IgD-negative memory B cell (primary cell): ENCODE data around the gene SNX24. TPM values are rescaled to one million over a fixed set of nuclear protein-coding genes. Genes with fewer than 3 reads are reported as not detected.

Experiments
- H3K27ac Mint-ChIP-seq, 3 donors: one replicate each; pipeline ENCODE4 v1.8.0; 2020 to 2022; ENCODE audit warnings: mild to moderate bottlenecking in 3 of 3, mixed read lengths in 3 of 3, moderate library complexity in 1 of 3
- H3K27me3 Mint-ChIP-seq: one replicate; pipeline ENCODE4 v1.8.0; 2021; ENCODE audit warnings: mixed read lengths
- H3K36me3 Mint-ChIP-seq: one replicate; pipeline ENCODE4 v1.8.0; 2020; ENCODE audit warnings: mild to moderate bottlenecking, mixed read lengths
- H3K4me1 Mint-ChIP-seq, 3 donors: one replicate each; pipeline ENCODE4 v1.8.0; 2020 to 2022; ENCODE audit warnings: mixed read lengths in 3 of 3, mild to moderate bottlenecking in 1 of 3
- H3K4me3 Mint-ChIP-seq, 4 donors: one replicate each; pipeline ENCODE4 v1.8.0; 2020 to 2022; ENCODE audit warnings: mild to moderate bottlenecking in 4 of 4, mixed read lengths in 4 of 4, moderate library complexity in 3 of 4
- H3K9me3 Mint-ChIP-seq, 3 donors: one replicate each; pipeline ENCODE4 v1.8.0; 2020 to 2021; ENCODE audit warnings: mixed read lengths in 3 of 3, mild to moderate bottlenecking in 1 of 3
- polyA plus RNA-seq: library from polyadenylated mRNA; unstranded; fragments of 300-500 nt; fragmentation: Illumina TruSeq; gene quantifications from one replicate; pipeline ENCODE4 v1.2.3, GENCODE V29; 2021

The SNX24 gene
- polyA plus RNA-seq = 2.5 TPM

- Mint-ChIP-seq H3K4me3 (peak within 1 kb of the TSS; percentile 86 to 98 (median 96)), H3K36me3 (peaks cover 2% of the 10 kb centered on the region), H3K4me1 (peaks cover 30 to 39% (median 34%) of the 10 kb centered on the region in 3 donors), H3K27me3 (no peaks in the 10 kb centered on the region), H3K9me3 (peaks cover 0 to 1% (median 0%) of the 10 kb centered on the region in 3 donors), H3K27ac (peak within 1 kb of the TSS; percentile 78 to 95 (median 88))
Observed at GRCh38 chr5:122845229-122846050, at the start of gene SNX24. TSS of gene SNX24 (plus strand) at chr5:122845613. CDS start at chr5:122845634, 21 bp downstream.

- H3K4me3 Mint-ChIP-seq = no peak overlapping the region
- no peak overlapping the region for H3K27ac Mint-ChIP-seq
- no peaks in the 10 kb centered on the region for H3K27me3 Mint-ChIP-seq
- no peaks in the 10 kb centered on the region for H3K9me3 Mint-ChIP-seq
- H3K36me3 Mint-ChIP-seq = peaks cover 11% of the 10 kb centered on the region
- H3K4me1 Mint-ChIP-seq = peaks cover 0 to 10% (median 3%) of the 10 kb centered on the region in 3 donors
Observed at GRCh38 chr5:122805481-122805880, 39.9 kb upstream of the SNX24 start.

- Mint-ChIP-seq H3K36me3 (peaks cover 7% of the 10 kb centered on the region), H3K9me3 (no peaks in the 10 kb centered on the region), H3K27ac (no peak overlapping the region), H3K4me3 (no peak overlapping the region), H3K27me3 (no peaks in the 10 kb centered on the region), H3K4me1 (peaks cover 0 to 4% (median 3%) of the 10 kb centered on the region in 3 donors)
Observed at GRCh38 chr5:122810405-122810804, 35.0 kb upstream of the SNX24 start.

GRCh38 chr5:122815218-122815767 lies 30.1 kb upstream of the SNX24 start:
- no peak overlapping the region for H3K4me3 Mint-ChIP-seq
- peaks cover 2% of the 10 kb centered on the region for H3K36me3 Mint-ChIP-seq
- no peaks in the 10 kb centered on the region for H3K9me3 Mint-ChIP-seq
- no peaks in the 10 kb centered on the region for H3K27me3 Mint-ChIP-seq
- H3K27ac Mint-ChIP-seq = no peak overlapping the region
- H3K4me1 Mint-ChIP-seq = peaks cover 0 to 4% (median 0%) of the 10 kb centered on the region in 3 donors

- Mint-ChIP-seq H3K4me3 (no peak overlapping the region), H3K9me3 (no peaks in the 10 kb centered on the region), H3K27me3 (no peaks in the 10 kb centered on the region), H3K4me1 (peaks cover 0 to 4% (median 0%) of the 10 kb centered on the region in 3 donors), H3K27ac (no peak overlapping the region), H3K36me3 (peaks cover 2% of the 10 kb centered on the region)
Observed at GRCh38 chr5:122816756-122817155, 28.7 kb upstream of the SNX24 start.

- Mint-ChIP-seq H3K36me3 (peaks cover 7% of the 10 kb centered on the region), H3K27ac (no peak overlapping the region), H3K27me3 (no peaks in the 10 kb centered on the region), H3K4me3 (no peak overlapping the region), H3K9me3 (no peaks in the 10 kb centered on the region), H3K4me1 (peaks cover 0 to 7% (median 0%) of the 10 kb centered on the region in 3 donors)
Observed at GRCh38 chr5:122831984-122832383, 13.4 kb upstream of the SNX24 start.

- Mint-ChIP-seq H3K27me3 (no peaks in the 10 kb centered on the region), H3K4me3 (no peak overlapping the region), H3K36me3 (no peaks in the 10 kb centered on the region), H3K9me3 (peaks cover 0 to 3% (median 0%) of the 10 kb centered on the region in 3 donors), H3K27ac (no peak overlapping the region), H3K4me1 (peaks cover 5 to 13% (median 9%) of the 10 kb centered on the region in 3 donors)
Observed at GRCh38 chr5:122835681-122836080, 9.7 kb upstream of the SNX24 start.

GRCh38 chr5:122836947-122837346 lies 8.5 kb upstream of the SNX24 start:
- peaks cover 5 to 15% (median 11%) of the 10 kb centered on the region in 3 donors for H3K4me1 Mint-ChIP-seq
- H3K9me3 Mint-ChIP-seq = peaks cover 0 to 3% (median 0%) of the 10 kb centered on the region in 3 donors
- no peaks in the 10 kb centered on the region for H3K27me3 Mint-ChIP-seq
- no peak overlapping the region for H3K27ac Mint-ChIP-seq
- H3K36me3 Mint-ChIP-seq = peaks cover 2% of the 10 kb centered on the region
- H3K4me3 Mint-ChIP-seq = no peak overlapping the region

- Mint-ChIP-seq H3K36me3 (peaks cover 2% of the 10 kb centered on the region), H3K4me1 (peaks cover 16 to 21% (median 18%) of the 10 kb centered on the region in 3 donors), H3K4me3 (no peak overlapping the region), H3K9me3 (peaks cover 0 to 3% (median 0%) of the 10 kb centered on the region in 3 donors), H3K27me3 (no peaks in the 10 kb centered on the region), H3K27ac (no peak overlapping the region)
Observed at GRCh38 chr5:122839731-122840130, 5.7 kb upstream of the SNX24 start.

GRCh38 chr5:122842016-122842580 lies 3.3 kb upstream of the SNX24 start:
- Mint-ChIP-seq H3K27ac (peak overlapping the region in 1 of 3 donors; percentile 28), H3K36me3 (peaks cover 2% of the 10 kb centered on the region), H3K27me3 (no peaks in the 10 kb centered on the region), H3K9me3 (peaks cover 0 to 3% (median 0%) of the 10 kb centered on the region in 3 donors), H3K4me1 (peaks cover 28 to 32% (median 32%) of the 10 kb centered on the region in 3 donors), H3K4me3 (no peak overlapping the region)

- H3K9me3 Mint-ChIP-seq = peaks cover 0 to 3% (median 0%) of the 10 kb centered on the region in 3 donors
- peaks cover 29 to 35% (median 34%) of the 10 kb centered on the region in 3 donors for H3K4me1 Mint-ChIP-seq
- H3K36me3 Mint-ChIP-seq = peaks cover 2% of the 10 kb centered on the region
- H3K4me3 Mint-ChIP-seq = peak overlapping the region; percentile 86 to 98 (median 92)
- H3K27ac Mint-ChIP-seq = peak overlapping the region; percentile 40 to 84 (median 78)
- no peaks in the 10 kb centered on the region for H3K27me3 Mint-ChIP-seq
Observed at GRCh38 chr5:122844136-122844909, 1.1 kb upstream of the SNX24 start.

- Mint-ChIP-seq H3K9me3 (peaks cover 0 to 3% (median 0%) of the 10 kb centered on the region in 3 donors), H3K4me3 (peak overlapping the region; percentile 86 to 98 (median 92)), H3K27me3 (no peaks in the 10 kb centered on the region), H3K36me3 (peaks cover 2% of the 10 kb centered on the region), H3K27ac (peak overlapping the region; percentile 40 to 84 (median 73)), H3K4me1 (peaks cover 32 to 38% (median 34%) of the 10 kb centered on the region in 3 donors)
Observed at GRCh38 chr5:122844910-122845228, 544 bp upstream of the SNX24 start.

GRCh38 chr5:122846051-122846550 lies 688 bp downstream of the SNX24 start:
- Mint-ChIP-seq H3K9me3 (no peaks in the 10 kb centered on the region), H3K36me3 (peaks cover 2% of the 10 kb centered on the region), H3K4me3 (peak overlapping the region; percentile 80 to 95 (median 93)), H3K27me3 (no peaks in the 10 kb centered on the region), H3K4me1 (peaks cover 26 to 35% (median 32%) of the 10 kb centered on the region in 3 donors), H3K27ac (peak overlapping the region; percentile 78 to 95 (median 88))

- Mint-ChIP-seq H3K27me3 (no peaks in the 10 kb centered on the region), H3K4me1 (peaks cover 22 to 34% (median 29%) of the 10 kb centered on the region in 3 donors), H3K4me3 (peak overlapping the region in 1 of 4 donors; percentile 95), H3K27ac (peak overlapping the region in 2 of 3 donors; percentile 28 to 88), H3K36me3 (no peaks in the 10 kb centered on the region), H3K9me3 (no peaks in the 10 kb centered on the region)
Observed at GRCh38 chr5:122847687-122848081, 2.3 kb downstream of the SNX24 start.
